Bronchial smooth muscle cell (primary cell): Measurements from ENCODE around the gene SMARCC1. TPM values are rescaled to one million over a fixed set of nuclear protein-coding genes. Genes with fewer than 3 reads are reported as not detected.

Source experiments
- total RNA-seq: library from RNA; depleted of rRNA; stranded (reverse); fragments of >200 nt; gene quantifications from 2 replicates; pipeline ENCODE4 v1.2.1, GENCODE V29; 2014

Gene SMARCC1
- 22.4 and 24.6 TPM in 2 replicates for total RNA-seq

DNA sequence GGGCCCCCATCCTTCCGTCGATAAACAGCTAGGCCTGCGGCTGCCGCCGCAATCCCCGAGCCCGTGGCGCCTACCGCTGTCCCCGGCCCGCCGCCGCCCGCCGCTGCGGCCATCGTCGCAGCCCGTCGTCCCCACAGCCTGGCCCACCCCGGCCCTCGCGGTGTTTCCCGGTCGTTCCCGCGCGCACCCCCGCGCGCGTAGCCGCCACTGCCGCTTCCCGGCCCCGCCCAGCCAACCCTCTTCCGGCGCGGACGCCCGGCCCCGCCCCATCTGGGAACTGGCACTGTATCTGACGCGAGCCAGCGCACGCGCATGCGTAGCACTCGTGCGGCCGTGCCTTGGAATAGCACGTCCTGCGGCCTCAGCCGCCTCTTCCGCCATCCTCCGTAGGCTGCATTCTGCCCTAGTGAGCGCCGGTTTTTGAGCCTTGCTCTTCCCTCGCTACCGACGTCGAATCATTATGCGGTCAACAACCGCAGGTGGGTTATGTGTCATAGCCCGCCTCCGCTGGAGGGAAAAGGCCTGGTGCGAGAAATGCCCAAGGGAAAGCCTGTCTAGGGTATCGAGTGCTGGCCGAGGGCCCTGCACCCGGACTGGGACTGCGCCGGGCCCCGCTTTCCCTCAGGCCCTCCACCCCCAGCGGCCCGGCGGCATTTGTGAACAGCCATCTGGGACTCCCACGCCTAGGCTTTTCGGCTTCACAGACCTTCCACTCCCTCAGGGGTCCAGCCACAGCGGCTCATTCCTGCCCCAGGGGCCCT, at the start of gene SMARCC1:
SMARCC1 (minus strand) TSS at position 209 of the 761 bp plus-strand sequence; CDS start at position 113, 96 bp downstream.

DNA sequence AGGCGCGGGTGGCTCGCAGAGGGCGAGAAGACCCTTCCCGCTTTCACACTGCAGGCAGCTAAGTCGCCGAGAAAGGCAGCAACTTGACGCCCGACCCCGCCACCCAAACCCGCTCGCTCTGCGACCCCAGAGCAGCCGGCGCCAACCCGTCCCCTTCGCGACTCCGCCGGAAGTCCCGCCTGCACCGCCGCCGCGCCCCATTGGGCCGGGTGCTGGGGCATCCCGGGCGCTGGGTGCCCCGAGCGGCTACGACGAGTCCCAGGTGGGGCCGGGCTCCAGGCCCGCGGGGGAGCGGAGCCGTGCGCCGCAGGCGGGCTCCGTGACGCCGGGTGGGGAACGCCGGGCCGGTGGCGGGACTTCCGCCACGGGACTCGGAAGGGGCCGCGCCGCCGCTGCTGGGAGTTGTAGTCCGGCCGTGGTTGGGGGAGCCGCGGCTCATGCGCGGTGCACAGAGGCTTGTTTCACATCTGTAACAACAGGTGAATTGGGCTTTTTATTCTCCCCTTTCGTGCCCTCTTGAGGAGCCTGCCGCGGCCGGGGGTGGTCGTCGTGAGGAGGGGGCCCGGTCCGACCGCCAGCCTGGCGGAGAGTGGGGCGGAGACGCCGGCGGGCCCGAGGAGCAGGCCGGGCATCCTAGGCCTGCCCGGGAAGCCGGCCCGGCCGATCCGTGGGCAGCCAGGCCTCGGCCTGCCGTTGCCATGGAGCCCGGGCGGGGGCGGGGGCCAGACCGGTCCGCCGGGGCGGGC, 21.2 kb upstream of the SMARCC1 start, which contains the start of gene DHX30:
DHX30 (plus strand) TSS at position 405 of the 746 bp plus-strand sequence. CDS start 7,546 bp downstream, outside the sequence.

DNA sequence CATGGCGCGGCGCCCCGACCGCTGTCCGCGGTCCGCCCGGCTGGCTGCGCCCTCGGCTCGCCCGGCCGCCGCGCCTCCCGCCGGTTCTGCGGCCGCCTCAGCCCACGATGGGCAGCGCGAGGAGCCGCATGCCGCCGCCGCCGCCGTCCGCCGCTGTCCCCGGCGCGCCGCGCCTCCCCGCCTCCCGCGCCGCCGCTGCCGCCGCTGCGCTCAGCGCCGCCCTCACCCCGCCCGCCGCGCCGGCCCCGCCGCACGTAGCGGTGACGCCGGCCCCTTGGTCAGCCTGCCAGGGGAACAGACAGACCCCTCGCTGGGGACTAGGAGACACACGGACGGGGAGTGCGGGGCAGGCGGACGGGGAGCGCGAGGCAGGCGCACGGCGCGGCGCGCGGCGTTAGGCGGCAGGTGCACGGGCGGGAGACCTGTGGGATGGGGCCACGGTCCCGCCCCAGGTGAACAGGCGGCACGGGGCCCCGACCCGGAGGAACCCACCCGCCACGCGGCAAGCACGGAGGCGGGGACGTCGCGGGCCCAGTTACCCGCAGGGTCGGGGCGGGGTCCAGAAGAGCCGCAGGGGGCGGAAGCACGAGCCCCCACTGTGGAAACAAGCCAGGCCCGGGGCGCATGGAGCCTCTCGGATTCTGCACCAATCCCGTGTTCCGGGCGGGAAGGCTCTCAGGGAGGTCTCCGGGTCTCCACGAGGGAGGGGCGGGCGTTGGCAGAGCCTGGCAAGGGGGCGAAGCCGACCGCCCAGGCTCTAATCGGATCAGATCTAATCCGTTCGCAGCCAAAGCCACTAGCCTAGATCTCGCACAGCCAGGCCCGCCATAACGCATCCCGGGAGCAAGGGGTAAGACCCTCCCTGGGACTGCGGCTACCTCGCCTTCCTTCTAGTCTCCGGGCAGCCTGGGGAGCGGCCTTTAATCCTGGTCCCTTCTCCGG, 202.7 kb downstream of the SMARCC1 start, which contains the start of gene CSPG5:
CSPG5 (minus strand) TSS at position 175 of the 942 bp plus-strand sequence; CDS start at position 3, 172 bp downstream.

Other genes starting within 250 kb of the SMARCC1 start
- 0.09 and 0.16 TPM in 2 replicates for gene CSPG5, start 203.0 kb downstream of the SMARCC1 start, total RNA-seq
- 34.7 and 42.3 TPM in 2 replicates for gene DHX30, start 21.2 kb upstream of the SMARCC1 start, total RNA-seq
- 73.1 and 74.9 TPM in 2 replicates for gene MAP4, start 234.5 kb upstream of the SMARCC1 start, total RNA-seq